ENCODE results near the gene HERC3. TPM values are rescaled to one million over a fixed set of nuclear protein-coding genes. Genes with fewer than 3 reads are reported as not detected.

Gene HERC3
- total RNA-seq, 1 donor: 15.6 TPM

GRCh38 chr4:88742561-88742960 lies 150.3 kb downstream of the HERC3 start:
- Histone ChIP-seq H3K36me3 (ENCODE audit: insufficient read depth, low read length) (peaks cover 10% of the 10 kb centered on the region), H3K27ac (ENCODE audit: low read depth, low read length) (peak overlapping the region; percentile 96), H3K9me3 (ENCODE audit: low read depth, low read length) (no peaks in the 10 kb centered on the region), H3K4me2 (ENCODE audit: insufficient read depth, low read length) (no peak overlapping the region), H3K27me3 (ENCODE audit: insufficient read depth, low read length) (no peaks in the 10 kb centered on the region), H3K79me2 (ENCODE audit: insufficient read depth, low read length) (no peaks in the 10 kb centered on the region), H3K4me1 (ENCODE audit: insufficient read depth, low read length) (peaks cover 25% of the 10 kb centered on the region), H2AFZ (ENCODE audit: low read length) (no peak overlapping the region), H4K20me1 (ENCODE audit: insufficient read depth, low read length) (no peaks in the 10 kb centered on the region), H3K4me3 (ENCODE audit: insufficient read depth, low read length) (no peak overlapping the region)
- TF ChIP-seq, protein P1, sequence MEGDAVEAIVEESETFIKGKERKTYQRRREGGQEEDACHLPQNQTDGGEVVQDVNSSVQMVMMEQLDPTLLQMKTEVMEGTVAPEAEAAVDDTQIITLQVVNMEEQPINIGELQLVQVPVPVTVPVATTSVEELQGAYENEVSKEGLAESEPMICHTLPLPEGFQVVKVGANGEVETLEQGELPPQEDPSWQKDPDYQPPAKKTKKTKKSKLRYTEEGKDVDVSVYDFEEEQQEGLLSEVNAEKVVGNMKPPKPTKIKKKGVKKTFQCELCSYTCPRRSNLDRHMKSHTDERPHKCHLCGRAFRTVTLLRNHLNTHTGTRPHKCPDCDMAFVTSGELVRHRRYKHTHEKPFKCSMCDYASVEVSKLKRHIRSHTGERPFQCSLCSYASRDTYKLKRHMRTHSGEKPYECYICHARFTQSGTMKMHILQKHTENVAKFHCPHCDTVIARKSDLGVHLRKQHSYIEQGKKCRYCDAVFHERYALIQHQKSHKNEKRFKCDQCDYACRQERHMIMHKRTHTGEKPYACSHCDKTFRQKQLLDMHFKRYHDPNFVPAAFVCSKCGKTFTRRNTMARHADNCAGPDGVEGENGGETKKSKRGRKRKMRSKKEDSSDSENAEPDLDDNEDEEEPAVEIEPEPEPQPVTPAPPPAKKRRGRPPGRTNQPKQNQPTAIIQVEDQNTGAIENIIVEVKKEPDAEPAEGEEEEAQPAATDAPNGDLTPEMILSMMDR (IDR thresholded peaks at IDR 0.05; ENCODE audit: extremely low read depth, low read depth, low read length): no peak
- no peak for DNase-seq (ENCODE audit: insufficient read length, low spot score, missing footprints)

DNA sequence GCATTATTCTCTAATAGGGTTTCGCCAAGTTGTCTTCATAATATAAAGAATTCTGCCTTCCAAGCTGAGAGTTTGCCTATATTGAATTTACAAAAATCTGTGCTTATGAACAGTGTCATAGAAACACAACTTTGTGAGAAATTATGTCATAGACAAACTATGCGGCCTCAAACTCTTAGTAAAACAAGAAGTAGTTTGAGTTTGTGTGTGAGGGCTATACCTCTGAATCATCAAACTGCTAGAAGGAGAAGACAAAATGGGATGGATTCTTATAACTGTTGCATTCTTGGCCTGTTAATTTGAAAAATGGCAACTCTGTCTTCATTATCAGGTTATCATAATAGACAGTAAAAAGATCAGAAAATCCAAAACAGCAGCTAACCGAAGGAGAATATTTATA lies 151.4 kb downstream of the HERC3 start:
- peak overlapping the region; percentile 96 for H3K27ac ChIP-seq (ENCODE audit: low read depth, low read length)
- peak overlapping the region; percentile 44 for H3K4me2 ChIP-seq (ENCODE audit: insufficient read depth, low read length)

DNA sequence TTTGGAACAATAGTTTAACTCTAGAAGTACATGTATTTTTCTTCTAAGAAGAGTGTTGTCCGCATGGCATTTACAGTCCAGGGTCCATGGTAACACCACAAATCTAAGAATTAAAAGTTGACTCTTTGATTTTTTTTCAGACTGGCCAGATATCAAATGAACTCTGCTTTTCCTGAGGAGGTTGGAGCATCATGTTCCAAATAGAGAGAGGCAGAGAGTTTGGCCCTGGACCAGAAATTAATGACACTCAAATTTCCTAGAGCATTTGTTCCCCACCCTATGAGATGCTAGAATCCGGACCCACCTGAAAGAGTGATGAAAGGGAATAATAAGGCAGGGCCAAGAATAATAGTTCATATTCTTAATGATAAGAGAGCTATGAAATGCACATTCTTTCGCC lies 152.3 kb downstream of the HERC3 start:
- TF ChIP-seq, protein P1 (IDR thresholded peaks at IDR 0.05; ENCODE audit: extremely low read depth, low read depth, low read length): no peak

More for the DNA sequence above, 151.4 kb downstream of the HERC3 start:
- peak; percentile 93 for DNase-seq (ENCODE audit: insufficient read length, low spot score, missing footprints)
- H2AFZ ChIP-seq (ENCODE audit: low read length): no peak overlapping the region
- no peaks in the 10 kb centered on the region for H3K27me3 ChIP-seq (ENCODE audit: insufficient read depth, low read length)
- no peaks in the 10 kb centered on the region for H4K20me1 ChIP-seq (ENCODE audit: insufficient read depth, low read length)
- H3K9me3 ChIP-seq (ENCODE audit: low read depth, low read length): no peaks in the 10 kb centered on the region
- H3K4me3 ChIP-seq (ENCODE audit: insufficient read depth, low read length): no peak overlapping the region
- H3K36me3 ChIP-seq (ENCODE audit: insufficient read depth, low read length): peaks cover 12% of the 10 kb centered on the region
- TF ChIP-seq, protein P1 (IDR thresholded peaks at IDR 0.05; ENCODE audit: extremely low read depth, low read depth, low read length): no peak
- H3K79me2 ChIP-seq (ENCODE audit: insufficient read depth, low read length): no peaks in the 10 kb centered on the region
- peaks cover 25% of the 10 kb centered on the region for H3K4me1 ChIP-seq (ENCODE audit: insufficient read depth, low read length)

DNA sequence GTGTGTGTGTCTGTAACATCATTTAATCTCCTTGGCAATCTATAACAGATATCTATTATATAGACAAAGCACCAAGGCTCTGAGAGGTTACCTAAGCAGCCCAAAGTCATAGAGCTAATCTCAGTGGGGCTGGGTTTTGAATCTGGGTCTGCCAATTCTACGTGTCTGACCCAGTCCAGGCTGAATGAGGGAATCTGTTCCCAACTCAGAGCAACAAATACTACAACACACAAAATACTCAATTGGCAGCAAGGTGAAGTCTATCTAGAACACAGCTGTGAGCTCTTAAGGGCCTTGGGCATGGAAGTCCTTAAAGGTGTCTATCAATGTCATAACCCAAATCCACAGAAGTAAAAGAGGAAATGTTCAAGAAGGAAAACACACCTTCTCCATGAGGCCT lies 152.9 kb downstream of the HERC3 start:
- Histone ChIP-seq H3K27ac (ENCODE audit: low read depth, low read length) (no peak overlapping the region), H3K4me1 (ENCODE audit: insufficient read depth, low read length) (peaks cover 25% of the 10 kb centered on the region), H4K20me1 (ENCODE audit: insufficient read depth, low read length) (no peaks in the 10 kb centered on the region), H3K4me2 (ENCODE audit: insufficient read depth, low read length) (no peak overlapping the region), H2AFZ (ENCODE audit: low read length) (no peak overlapping the region), H3K79me2 (ENCODE audit: insufficient read depth, low read length) (no peaks in the 10 kb centered on the region), H3K27me3 (ENCODE audit: insufficient read depth, low read length) (no peaks in the 10 kb centered on the region), H3K36me3 (ENCODE audit: insufficient read depth, low read length) (peaks cover 21% of the 10 kb centered on the region), H3K9me3 (ENCODE audit: low read depth, low read length) (no peaks in the 10 kb centered on the region), H3K4me3 (ENCODE audit: insufficient read depth, low read length) (no peak overlapping the region)
- no peak for DNase-seq (ENCODE audit: insufficient read length, low spot score, missing footprints)
- TF ChIP-seq, protein P1 (IDR thresholded peaks at IDR 0.05; ENCODE audit: extremely low read depth, low read depth, low read length): no peak

More for the DNA sequence above, 152.3 kb downstream of the HERC3 start:
- H3K36me3 ChIP-seq (ENCODE audit: insufficient read depth, low read length): peaks cover 19% of the 10 kb centered on the region
- no peaks in the 10 kb centered on the region for H4K20me1 ChIP-seq (ENCODE audit: insufficient read depth, low read length)
- no peaks in the 10 kb centered on the region for H3K27me3 ChIP-seq (ENCODE audit: insufficient read depth, low read length)
- no peak overlapping the region for H2AFZ ChIP-seq (ENCODE audit: low read length)
- no peaks in the 10 kb centered on the region for H3K9me3 ChIP-seq (ENCODE audit: low read depth, low read length)
- H3K79me2 ChIP-seq (ENCODE audit: insufficient read depth, low read length): no peaks in the 10 kb centered on the region
- no peak overlapping the region for H3K4me2 ChIP-seq (ENCODE audit: insufficient read depth, low read length)
- DNase-seq (ENCODE audit: insufficient read length, low spot score, missing footprints): peak; percentile 36
- H3K27ac ChIP-seq (ENCODE audit: low read depth, low read length): peak overlapping the region; percentile 96
- H3K4me3 ChIP-seq (ENCODE audit: insufficient read depth, low read length): no peak overlapping the region
- peaks cover 25% of the 10 kb centered on the region for H3K4me1 ChIP-seq (ENCODE audit: insufficient read depth, low read length)

Data from osteoblast (primary cell).